HepG2 (cell line): ENCODE results near the gene DEDD2. TPM values are rescaled to one million over a fixed set of nuclear protein-coding genes. Genes with fewer than 3 reads are reported as not detected.

Source experiments
- CREM ChIP-seq, 2 experiments: sonication (generic) in 1 of 2; formaldehyde crosslinking in 1 of 2; IDR thresholded peaks; 2 replicates each; pipeline versions ENCODE4 v1.4.0 to v1.6.1; 2016 to 2020; ENCODE audit warnings: antibody characterized with exemption in 1 of 2, mild to moderate bottlenecking in 1 of 2, missing genetic modification reagents in 1 of 2
- ELF4 ChIP-seq: sonication (generic); formaldehyde crosslinking; IDR thresholded peaks from 2 replicates; pipeline ENCODE4 v1.5.0; 2020; ENCODE audit warnings: missing genetic modification reagents, mild to moderate bottlenecking, moderate library complexity, borderline replicate concordance
- HIVEP1 ChIP-seq: sonication (generic); formaldehyde crosslinking; IDR thresholded peaks from 2 replicates; pipeline ENCODE4 v1.4.0; 2020; ENCODE audit warnings: mild to moderate bottlenecking, missing genetic modification reagents
- HNRNPH1 ChIP-seq: fragments of 200-400 bp; formaldehyde crosslinking; optimal IDR thresholded peaks from 2 replicates; pipeline ENCODE3; 2017; ENCODE audit warnings: mild to moderate bottlenecking, low read depth, low read length
- HNRNPL ChIP-seq: fragments of 200-400 bp; formaldehyde crosslinking; IDR thresholded peaks from 2 replicates; pipeline ENCODE4 v1.6.1; 2017; ENCODE audit warnings: mild to moderate bottlenecking, low read depth, low read length
- NONO ChIP-seq, 2 experiments: fragments of 450-650 bp in 1 of 2; sonication (generic) in 1 of 2; formaldehyde crosslinking in 1 of 2; IDR thresholded peaks in 1 of 2; conservative IDR thresholded peaks in 1 of 2; 2 replicates each; pipeline versions ENCODE4 v1.6.1 to v1.8.0; 2017 to 2022; ENCODE audit warnings: mild to moderate bottlenecking in 1 of 2, missing genetic modification reagents in 1 of 2, moderate library complexity in 1 of 2
- PAWR ChIP-seq: sonication (generic); formaldehyde crosslinking; IDR thresholded peaks from 2 replicates; pipeline ENCODE4 v1.4.0; 2020; ENCODE audit warnings: missing genetic modification reagents, mild to moderate bottlenecking, borderline replicate concordance
- PHF5A ChIP-seq: IDR thresholded peaks from one replicate; pipeline ENCODE4 v1.6.1; 2018; ENCODE audit warnings: low read depth, missing genetic modification reagents; ENCODE audit not compliant: unreplicated experiment
- RBAK ChIP-seq: sonication (generic); formaldehyde crosslinking; IDR thresholded peaks from 2 replicates; pipeline ENCODE4 v1.5.1; 2020; ENCODE audit warnings: mild to moderate bottlenecking, missing genetic modification reagents
- SUZ12 ChIP-seq: fragments of 150-350 bp; IDR thresholded peaks from 2 replicates; pipeline ENCODE4 v1.6.1; 2014; ENCODE audit warnings: low read depth, low read length
- TP53 ChIP-seq: sonication (generic); formaldehyde crosslinking; conservative IDR thresholded peaks from 2 replicates; pipeline ENCODE4 v1.4.0; 2020; ENCODE audit warnings: missing genetic modification reagents
- YEATS2 ChIP-seq: sonication (generic); formaldehyde crosslinking; IDR thresholded peaks from 2 replicates; pipeline ENCODE4 v1.4.0; 2020; ENCODE audit warnings: missing genetic modification reagents, borderline replicate concordance
- ZBTB38 ChIP-seq: sonication (generic); formaldehyde crosslinking; IDR thresholded peaks from 2 replicates; pipeline ENCODE4 v1.5.1; 2020; ENCODE audit warnings: mild to moderate bottlenecking, missing genetic modification reagents
- ZKSCAN5 ChIP-seq: sonication (generic); formaldehyde crosslinking; IDR thresholded peaks from 2 replicates; pipeline ENCODE4 v1.5.1; 2020; ENCODE audit warnings: mild to moderate bottlenecking, missing genetic modification reagents
- ZNF20 ChIP-seq: sonication (generic); formaldehyde crosslinking; IDR thresholded peaks from 2 replicates; pipeline ENCODE4 v1.4.0; 2020; ENCODE audit warnings: mild to moderate bottlenecking, moderate library complexity, missing genetic modification reagents
- ZNF230 ChIP-seq: sonication (generic); formaldehyde crosslinking; IDR thresholded peaks from 2 replicates; pipeline ENCODE4 v1.4.0; 2020; ENCODE audit warnings: mild to moderate bottlenecking, missing genetic modification reagents
- ZNF263 ChIP-seq: sonication (generic); formaldehyde crosslinking; IDR thresholded peaks from 2 replicates; pipeline ENCODE4 v1.4.0; 2020; ENCODE audit warnings: missing genetic modification reagents
- ZNF296 ChIP-seq: sonication (generic); formaldehyde crosslinking; conservative IDR thresholded peaks from 2 replicates; pipeline ENCODE4 v1.5.0; 2020; ENCODE audit warnings: mild to moderate bottlenecking, missing genetic modification reagents
- ZNF333 ChIP-seq: sonication (generic); formaldehyde crosslinking; IDR thresholded peaks from 2 replicates; pipeline ENCODE4 v1.4.0; 2020; ENCODE audit warnings: mild to moderate bottlenecking, missing genetic modification reagents, borderline replicate concordance
- ZNF335 ChIP-seq: sonication (generic); formaldehyde crosslinking; IDR thresholded peaks from 2 replicates; pipeline ENCODE4 v1.4.0; 2020; ENCODE audit warnings: missing genetic modification reagents
- ZNF549 ChIP-seq: sonication (generic); formaldehyde crosslinking; IDR thresholded peaks from 2 replicates; pipeline ENCODE4 v1.5.0; 2020; ENCODE audit warnings: missing genetic modification reagents
- ZNF577 ChIP-seq: sonication (generic); formaldehyde crosslinking; IDR thresholded peaks from 2 replicates; pipeline ENCODE4 v1.4.0; 2020; ENCODE audit warnings: mild to moderate bottlenecking, low read depth, missing genetic modification reagents, borderline replicate concordance
- polyA plus RNA-seq, 8 experiments: library from polyadenylated mRNA; depleted of rRNA in 3 of 8; stranded (reverse) in 7 of 8; unstranded in 1 of 8; fragments of >200 nt; fragmentation: Illumina TruSeq in 4 of 8; extraction: Trizol in 4 of 8; gene quantifications; 2 replicates each; pipeline versions ENCODE4 v1.2.1 to v1.2.3, GENCODE V29; 2011 to 2016; ENCODE audit warnings: low read depth in 4 of 8, missing spikeins in 1 of 8, mixed read lengths in 1 of 8; ENCODE audit not compliant: insufficient read depth in 1 of 8
- total RNA-seq, 5 experiments: library from RNA; depleted of rRNA; stranded (reverse); fragments of >200 nt; fragmentation: Illumina TruSeq; extraction: Trizol; gene quantifications; 2 replicates each; pipeline ENCODE4 v1.2.3, GENCODE V29; 2016; ENCODE audit warnings: low read depth in 1 of 5
- TF ChIP-seq, protein P1 (sequence below): sonication (generic); formaldehyde crosslinking; IDR thresholded peaks from 2 replicates; pipeline ENCODE4 v1.4.0; 2020; ENCODE audit warnings: missing genetic modification reagents
- TF ChIP-seq, protein P2 (sequence below): IDR thresholded peaks from 2 replicates; pipeline ENCODE4 v1.6.1; 2016; ENCODE audit warnings: mild to moderate bottlenecking
- TF ChIP-seq, protein P3 (sequence below): sonication (generic); formaldehyde crosslinking; IDR thresholded peaks from 2 replicates; pipeline ENCODE4 v1.5.1; 2020; ENCODE audit warnings: missing genetic modification reagents, mild to moderate bottlenecking, borderline replicate concordance

The DEDD2 gene
- total and polyA plus RNA-seq, 2 of the 13 experiments (the other 11 are each of a cell fraction or from before 2014, with no cell fraction given) = 19.2 to 24.7 TPM

DNA sequence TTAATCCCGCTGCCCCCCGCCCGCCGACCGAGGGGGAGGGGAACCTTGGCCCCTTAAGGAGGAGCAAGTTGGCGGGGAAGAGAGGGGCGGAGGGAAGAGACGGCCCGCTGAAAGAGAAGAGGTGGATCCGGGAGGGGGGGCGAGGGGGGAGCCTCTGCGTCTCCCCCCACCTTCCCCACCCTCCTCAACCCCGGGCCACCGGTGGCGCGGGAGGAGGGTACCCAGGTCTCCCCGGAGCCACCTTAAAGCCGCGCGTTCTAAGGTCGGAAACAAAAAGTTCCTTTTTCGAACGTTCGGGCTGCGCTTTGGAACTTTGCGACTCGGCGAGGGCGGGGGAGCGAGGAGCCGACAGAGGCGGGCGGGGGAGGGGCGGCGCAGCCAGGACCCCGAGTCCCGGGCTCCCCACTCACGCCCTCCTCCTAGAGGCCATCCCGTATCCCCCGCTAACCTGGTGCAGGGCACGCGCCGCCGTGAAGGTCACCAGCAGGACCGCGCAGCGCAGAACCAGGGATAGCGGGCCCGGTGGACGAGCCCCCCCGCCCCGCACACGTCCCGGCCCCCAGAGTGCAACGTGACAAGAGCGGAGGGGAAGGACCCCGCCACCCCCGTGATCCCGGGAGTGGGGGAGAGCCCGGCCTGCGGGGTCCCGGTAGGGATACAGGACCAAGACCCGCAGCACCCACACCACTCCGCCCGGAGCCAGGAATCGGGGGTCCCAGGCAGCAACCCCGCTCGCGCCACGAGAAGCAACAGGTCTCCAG is 36.8 kb upstream of the DEDD2 start (continued):
- TF ChIP-seq ZNF335 (no peak), NONO (IDR thresholded peaks at IDR 0.05) (no peak), NONO (CRISPR knock-in tag; conservative IDR thresholded peaks at IDR 0.05) (peak; percentile 68), HNRNPH1 (no peak), HNRNPL (0 out of 2 replicates have a peak, but pooled peaks have one; percentile 27), PAWR (CRISPR knock-in tag) (no peak), CREM (IDR thresholded peaks at IDR 0.05) (peak; percentile 37; the same call in 1 of the 2 replicates), CREM (CRISPR knock-in tag; IDR thresholded peaks at IDR 0.05) (no peak), ZBTB38 (CRISPR knock-in tag) (no peak), ZNF549 (CRISPR knock-in tag) (no peak), ZNF577 (CRISPR knock-in tag) (no peak), ZNF296 (CRISPR knock-in tag) (0 out of 2 replicates have a peak, but pooled peaks have one; percentile 25), HIVEP1 (CRISPR knock-in tag) (no peak), ZNF333 (CRISPR knock-in tag) (no peak), PHF5A (CRISPR knock-in tag) (no peak), RBAK (no peak), ZKSCAN5 (CRISPR knock-in tag) (no peak), SUZ12 (no peak), ZNF263 (CRISPR knock-in tag) (no peak), ZNF20 (CRISPR knock-in tag) (no peak), YEATS2 (CRISPR knock-in tag) (0 out of 2 replicates have a peak, but pooled peaks have one; percentile 14), ZNF230 (CRISPR knock-in tag) (no peak), ELF4 (CRISPR knock-in tag) (no peak), TP53 (no peak)
- TF ChIP-seq, protein P1, sequence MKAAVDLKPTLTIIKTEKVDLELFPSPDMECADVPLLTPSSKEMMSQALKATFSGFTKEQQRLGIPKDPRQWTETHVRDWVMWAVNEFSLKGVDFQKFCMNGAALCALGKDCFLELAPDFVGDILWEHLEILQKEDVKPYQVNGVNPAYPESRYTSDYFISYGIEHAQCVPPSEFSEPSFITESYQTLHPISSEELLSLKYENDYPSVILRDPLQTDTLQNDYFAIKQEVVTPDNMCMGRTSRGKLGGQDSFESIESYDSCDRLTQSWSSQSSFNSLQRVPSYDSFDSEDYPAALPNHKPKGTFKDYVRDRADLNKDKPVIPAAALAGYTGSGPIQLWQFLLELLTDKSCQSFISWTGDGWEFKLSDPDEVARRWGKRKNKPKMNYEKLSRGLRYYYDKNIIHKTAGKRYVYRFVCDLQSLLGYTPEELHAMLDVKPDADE (CRISPR knock-in tag) = no peak
- TF ChIP-seq, protein P2, sequence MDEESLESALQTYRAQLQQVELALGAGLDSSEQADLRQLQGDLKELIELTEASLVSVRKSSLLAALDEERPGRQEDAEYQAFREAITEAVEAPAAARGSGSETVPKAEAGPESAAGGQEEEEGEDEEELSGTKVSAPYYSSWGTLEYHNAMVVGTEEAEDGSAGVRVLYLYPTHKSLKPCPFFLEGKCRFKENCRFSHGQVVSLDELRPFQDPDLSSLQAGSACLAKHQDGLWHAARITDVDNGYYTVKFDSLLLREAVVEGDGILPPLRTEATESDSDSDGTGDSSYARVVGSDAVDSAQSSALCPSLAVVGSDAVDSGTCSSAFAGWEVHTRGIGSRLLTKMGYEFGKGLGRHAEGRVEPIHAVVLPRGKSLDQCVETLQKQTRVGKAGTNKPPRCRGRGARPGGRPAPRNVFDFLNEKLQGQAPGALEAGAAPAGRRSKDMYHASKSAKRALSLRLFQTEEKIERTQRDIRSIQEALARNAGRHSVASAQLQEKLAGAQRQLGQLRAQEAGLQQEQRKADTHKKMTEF (CRISPR knock-in tag) = peak; percentile 58; the same call in 1 of the 2 replicates
- TF ChIP-seq, protein P3, sequence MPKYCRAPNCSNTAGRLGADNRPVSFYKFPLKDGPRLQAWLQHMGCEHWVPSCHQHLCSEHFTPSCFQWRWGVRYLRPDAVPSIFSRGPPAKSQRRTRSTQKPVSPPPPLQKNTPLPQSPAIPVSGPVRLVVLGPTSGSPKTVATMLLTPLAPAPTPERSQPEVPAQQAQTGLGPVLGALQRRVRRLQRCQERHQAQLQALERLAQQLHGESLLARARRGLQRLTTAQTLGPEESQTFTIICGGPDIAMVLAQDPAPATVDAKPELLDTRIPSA = 0 out of 2 replicates have a peak, but pooled peaks have one; percentile 15
